Mesenchymal stem cell (in vitro differentiated cells and primary cell): ENCODE data around the gene PARK7.

ENCODE experiments used
- DNase-seq: peaks from one replicate; pipeline ENCODE4 v3.0.0-alpha.2; 2013
- H2AFZ ChIP-seq: one replicate; pipeline ENCODE4 v1.6.1; 2013; ENCODE audit warnings: low read depth, mild to moderate bottlenecking, control low read depth, inconsistent platforms, low read length, moderate library complexity
- H2AK5ac ChIP-seq: 2 replicates; pipeline ENCODE4 v1.6.1; 2013; ENCODE audit warnings: low read length, moderate library complexity, mild to moderate bottlenecking, inconsistent platforms; ENCODE audit not compliant: severe bottlenecking
- H2BK120ac ChIP-seq: one replicate; pipeline ENCODE4 v1.6.1; 2013; ENCODE audit warnings: low read depth, mild to moderate bottlenecking, inconsistent platforms, low read length, moderate library complexity
- H2BK12ac ChIP-seq, 2 experiments: one replicate each; pipeline ENCODE4 v1.6.1; 2013; ENCODE audit warnings: inconsistent platforms in 2 of 2, low read length in 2 of 2, mild to moderate bottlenecking in 2 of 2, moderate library complexity in 2 of 2, control low read depth in 1 of 2
- H2BK15ac ChIP-seq: one replicate; pipeline ENCODE4 v1.6.1; 2013; ENCODE audit warnings: mild to moderate bottlenecking, low read depth, inconsistent platforms; ENCODE audit not compliant: poor library complexity, severe bottlenecking
- H2BK5ac ChIP-seq: 2 replicates; pipeline ENCODE4 v1.6.1; 2013; ENCODE audit warnings: low read depth, mild to moderate bottlenecking, low read length, control low read depth, inconsistent platforms; ENCODE audit not compliant: poor library complexity, severe bottlenecking
- H3K14ac ChIP-seq, 2 experiments: one replicate each; pipeline ENCODE4 v1.6.1; 2013; ENCODE audit warnings: inconsistent platforms in 2 of 2, low read length in 2 of 2, control low read depth in 1 of 2, mild to moderate bottlenecking in 1 of 2, moderate library complexity in 1 of 2
- H3K18ac ChIP-seq, 2 experiments: one replicate each; pipeline ENCODE4 v1.6.1; 2013; ENCODE audit warnings: inconsistent platforms in 2 of 2, low read length in 2 of 2, control low read depth in 1 of 2, low read depth in 1 of 2, mild to moderate bottlenecking in 1 of 2
- H3K23ac ChIP-seq, 2 experiments: one replicate each; pipeline ENCODE4 v1.6.1; 2013; ENCODE audit warnings: inconsistent platforms in 2 of 2, low read length in 2 of 2, mild to moderate bottlenecking in 2 of 2, moderate library complexity in 2 of 2, control low read depth in 1 of 2
- H3K27ac ChIP-seq: 2 replicates; pipeline ENCODE4 v1.5.1; 2013; ENCODE audit warnings: mild to moderate bottlenecking, moderate library complexity, low read length, control low read depth, inconsistent platforms; ENCODE audit not compliant: poor library complexity, severe bottlenecking
- H3K27me3 ChIP-seq, 2 experiments: 2 replicates each; pipeline versions ENCODE4 v1.6.1 to v1.7.0; 2013; ENCODE audit warnings: low read length in 2 of 2, mild to moderate bottlenecking in 2 of 2, moderate library complexity in 2 of 2, control low read depth in 1 of 2, inconsistent platforms in 1 of 2; ENCODE audit not compliant: control insufficient read depth in 1 of 2, insufficient read depth in 1 of 2
- H3K36me3 ChIP-seq, 2 experiments: 2 replicates each; pipeline versions ENCODE4 v1.6.1 to v1.7.0; 2013; ENCODE audit warnings: low read length in 2 of 2, control low read depth in 1 of 2, inconsistent platforms in 1 of 2, low read depth in 1 of 2, mild to moderate bottlenecking in 1 of 2; ENCODE audit not compliant: insufficient read depth in 2 of 2, control insufficient read depth in 1 of 2
- H3K4ac ChIP-seq, 2 experiments: one replicate each; pipeline ENCODE4 v1.6.1; 2013; ENCODE audit warnings: inconsistent platforms in 2 of 2, low read length in 2 of 2, mild to moderate bottlenecking in 2 of 2, moderate library complexity in 2 of 2, control low read depth in 1 of 2, low read depth in 1 of 2
- H3K4me1 ChIP-seq: 2 replicates; pipeline ENCODE4 v1.6.1; 2013; ENCODE audit warnings: low read depth, low read length, control low read depth; ENCODE audit not compliant: control insufficient read depth, insufficient read depth
- H3K4me2 ChIP-seq: 2 replicates; pipeline ENCODE4 v1.6.1; 2013; ENCODE audit warnings: low read length, mild to moderate bottlenecking, inconsistent platforms; ENCODE audit not compliant: poor library complexity, severe bottlenecking
- H3K4me3 ChIP-seq, 2 experiments: 2 replicates each; pipeline versions ENCODE4 v1.5.1 to v1.7.0; 2013; ENCODE audit warnings: low read length in 2 of 2, mild to moderate bottlenecking in 2 of 2, control low read depth in 1 of 2, low read depth in 1 of 2; ENCODE audit not compliant: insufficient read depth in 1 of 2
- H3K79me1 ChIP-seq: replicated peaks from 2 replicates; pipeline ENCODE4 v1.6.1; 2013; ENCODE audit warnings: mild to moderate bottlenecking, control low read depth, low read length, inconsistent platforms; ENCODE audit not compliant: poor library complexity, severe bottlenecking
- H3K9ac ChIP-seq: 2 replicates; pipeline ENCODE4 v1.7.0; 2013; ENCODE audit warnings: mild to moderate bottlenecking, low read length, moderate library complexity
- H3K9me3 ChIP-seq: 2 replicates; pipeline ENCODE4 v1.7.0; 2013; ENCODE audit warnings: mild to moderate bottlenecking, low read length; ENCODE audit not compliant: control insufficient read depth
- H4K8ac ChIP-seq: one replicate; pipeline ENCODE4 v1.6.1; 2013; ENCODE audit warnings: inconsistent platforms, mild to moderate bottlenecking, low read length, moderate library complexity
- H4K91ac ChIP-seq: one replicate; pipeline ENCODE4 v1.6.1; 2013; ENCODE audit warnings: mild to moderate bottlenecking, low read length, inconsistent platforms
- WGBS: methylation state at CpG from one replicate; pipeline ENCODE4 v1.1.7; 2013; ENCODE audit warnings: mixed read lengths; 5-methylcytosine and 5-hydroxymethylcytosine counted together

Gene PARK7

GRCh38 chr1:8023995-8024313 lies 62.4 kb downstream of the PARK7 start:
- DNase-seq = peak; percentile 21
- Histone ChIP-seq H3K4me2 (peak overlapping the region; percentile 8), H2BK120ac (no peak overlapping the region)

DNA sequence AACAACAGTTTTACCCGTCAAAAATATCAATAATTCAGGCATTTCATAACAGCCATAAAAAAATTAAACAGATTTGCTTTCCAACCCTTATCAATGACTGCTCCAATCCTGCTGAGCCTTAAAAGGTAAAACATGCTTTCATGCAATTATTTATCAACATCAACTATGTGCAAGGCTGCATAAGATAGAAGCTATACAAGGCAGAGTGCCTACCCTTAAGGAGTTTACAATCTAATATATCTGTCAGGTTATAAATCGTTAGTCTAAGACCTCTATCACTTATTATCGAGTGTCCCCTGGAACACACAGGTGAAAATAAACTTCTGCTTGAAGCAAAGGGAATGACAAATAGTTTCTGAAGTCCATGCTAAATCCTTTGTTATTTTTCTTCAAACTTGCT lies 62.8 kb downstream of the PARK7 start:
- no peaks in the 10 kb centered on the region for H3K79me1 ChIP-seq

More at GRCh38 chr1:8023995-8024313, 62.4 kb downstream of the PARK7 start:
- H2BK12ac ChIP-seq = no peak overlapping the region
- no peak overlapping the region for H4K91ac ChIP-seq
- H2AK5ac ChIP-seq = no peak overlapping the region
- no peaks in the 10 kb centered on the region for H3K79me1 ChIP-seq
- H3K4ac ChIP-seq = no peak overlapping the region
- H3K14ac ChIP-seq = no peak overlapping the region
- no peaks in the 10 kb centered on the region for H3K9me3 ChIP-seq
- H3K4me3 ChIP-seq = peak overlapping the region in 1 of 2 experiments; percentile 92
- no peak overlapping the region for H4K8ac ChIP-seq
- H3K4me1 ChIP-seq = peaks cover 18% of the 10 kb centered on the region
- H2AFZ ChIP-seq = no peak overlapping the region
- no peak overlapping the region for H3K23ac ChIP-seq
- H2BK5ac ChIP-seq = no peak overlapping the region
- WGBS = no CpG with 5 or more reads among the region's 1 CpG
- H3K9ac ChIP-seq = peak overlapping the region; percentile 97
- H3K18ac ChIP-seq = no peak overlapping the region
- no peaks in the 10 kb centered on the region for H3K27me3 ChIP-seq
- H3K27ac ChIP-seq = no peak overlapping the region
- no peak overlapping the region for H2BK15ac ChIP-seq
- no peaks in the 10 kb centered on the region for H3K36me3 ChIP-seq

DNA sequence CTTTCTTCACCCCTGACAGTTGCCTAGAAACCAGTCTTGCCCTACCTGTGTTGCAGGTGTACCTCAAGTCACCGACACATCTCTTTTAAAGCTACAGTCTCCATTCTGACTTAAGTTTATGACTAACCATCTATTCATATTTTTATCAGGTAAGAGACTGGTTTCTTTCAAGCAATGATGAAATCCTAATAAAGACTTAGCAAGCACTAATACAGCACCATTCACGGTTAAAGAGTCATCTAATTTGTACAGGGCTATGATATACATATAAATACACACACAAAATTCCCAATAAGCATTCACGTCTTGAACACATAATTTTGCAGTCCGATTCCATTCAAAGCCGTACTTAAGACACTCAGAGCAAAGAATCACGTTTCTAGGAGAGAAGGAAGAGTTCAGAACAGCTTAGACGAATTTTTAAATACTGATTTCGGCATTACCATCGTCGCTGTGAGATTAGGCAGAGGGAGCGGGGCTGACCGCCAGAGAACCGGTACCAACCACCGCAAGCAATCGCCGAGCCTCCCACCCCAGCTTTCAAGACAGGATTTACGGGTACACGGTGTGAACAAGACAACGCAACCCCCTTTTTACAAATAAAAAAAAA lies 63.7 kb downstream of the PARK7 start:
- no peak overlapping the region for H3K14ac ChIP-seq
- H3K27ac ChIP-seq = peak overlapping the region; percentile 50
- DNase-seq = peak; percentile 49
- peak overlapping the region; percentile 80 for H3K4me2 ChIP-seq
- H2BK15ac ChIP-seq = no peak overlapping the region
- no peak overlapping the region for H2AFZ ChIP-seq
- peak overlapping the region; percentile 59 for H2BK5ac ChIP-seq
- H3K18ac ChIP-seq = peak overlapping the region; percentile 56 to 94
- no peaks in the 10 kb centered on the region for H3K36me3 ChIP-seq
- no peak overlapping the region for H4K8ac ChIP-seq
- peak overlapping the region; percentile 97 for H3K9ac ChIP-seq
- no peak overlapping the region for H2BK12ac ChIP-seq
- H2AK5ac ChIP-seq = no peak overlapping the region
- H3K23ac ChIP-seq = peak overlapping the region; percentile 7 to 99
- H3K4me1 ChIP-seq = peaks cover 18% of the 10 kb centered on the region
- no peaks in the 10 kb centered on the region for H3K79me1 ChIP-seq
- H3K9me3 ChIP-seq = no peaks in the 10 kb centered on the region
- no peaks in the 10 kb centered on the region for H3K27me3 ChIP-seq
- 3% methylated on average over 18 of the region's 19 CpGs for WGBS
- peak overlapping the region; percentile 92 to 96 for H3K4me3 ChIP-seq
- H4K91ac ChIP-seq = no peak overlapping the region
- H2BK120ac ChIP-seq = no peak overlapping the region
- H3K4ac ChIP-seq = peak overlapping the region in 1 of 2 experiments; percentile 50

More for the DNA sequence above, 62.8 kb downstream of the PARK7 start:
- H2AFZ ChIP-seq = no peak overlapping the region
- no peak overlapping the region for H2BK120ac ChIP-seq
- H3K27ac ChIP-seq = no peak overlapping the region
- H3K27me3 ChIP-seq = no peaks in the 10 kb centered on the region
- H3K23ac ChIP-seq = no peak overlapping the region
- no peak overlapping the region for H3K14ac ChIP-seq
- H3K4me1 ChIP-seq = peaks cover 18% of the 10 kb centered on the region
- H3K4me2 ChIP-seq = peak overlapping the region; percentile 4
- no peaks in the 10 kb centered on the region for H3K36me3 ChIP-seq
- DNase-seq = peak; percentile 13
- no peak overlapping the region for H2BK5ac ChIP-seq
- H2BK12ac ChIP-seq = no peak overlapping the region
- H4K8ac ChIP-seq = no peak overlapping the region
- H2BK15ac ChIP-seq = no peak overlapping the region
- no peak overlapping the region for H3K18ac ChIP-seq
- no peak overlapping the region for H4K91ac ChIP-seq
- H3K9me3 ChIP-seq = no peaks in the 10 kb centered on the region
- H3K9ac ChIP-seq = peak overlapping the region; percentile 97
- H3K4ac ChIP-seq = no peak overlapping the region
- no peak overlapping the region for H2AK5ac ChIP-seq
- 69% methylated on average over 1 of the region's 3 CpGs for WGBS
- peak overlapping the region in 1 of 2 experiments; percentile 92 for H3K4me3 ChIP-seq

DNA sequence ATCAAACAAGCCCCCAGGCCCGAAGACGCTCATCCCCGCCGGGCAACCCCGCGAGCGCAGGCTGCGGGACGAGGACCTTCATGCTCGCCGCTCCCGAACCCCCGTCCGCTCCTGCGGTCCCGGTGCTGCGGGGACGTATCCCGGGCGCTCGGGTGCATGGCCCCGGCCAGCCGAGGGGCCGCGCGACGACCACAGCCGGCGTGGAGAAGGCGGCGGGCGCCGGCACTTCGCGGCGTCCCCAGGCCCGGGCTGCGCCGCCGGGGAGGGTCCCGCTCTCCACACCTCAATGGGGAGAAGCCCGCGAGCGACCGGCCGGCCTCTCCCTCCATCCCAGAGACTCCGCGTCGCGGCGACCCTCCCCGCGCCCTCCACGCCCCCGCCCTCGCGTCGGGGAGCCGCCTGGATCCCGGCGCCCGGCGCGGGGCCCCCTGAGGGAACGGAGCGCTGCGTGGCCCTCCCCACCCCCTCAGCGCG lies 64.2 kb downstream of the PARK7 start:
- Histone ChIP-seq H2AFZ (no peak overlapping the region), H2AK5ac (no peak overlapping the region), H3K27me3 (no peaks in the 10 kb centered on the region), H3K4me1 (peaks cover 15% of the 10 kb centered on the region), H3K4me2 (peak overlapping the region; percentile 80), H2BK12ac (peak overlapping the region in 1 of 2 experiments; percentile 31), H2BK120ac (peak overlapping the region; percentile 89), H3K23ac (peak overlapping the region; percentile 7 to 99), H3K4me3 (peak overlapping the region; percentile 92 to 96), H3K79me1 (no peaks in the 10 kb centered on the region), H3K18ac (peak overlapping the region; percentile 94 to 96), H3K14ac (peak overlapping the region; percentile 49 to 74), H4K8ac (peak overlapping the region; percentile 49), H3K9ac (peak overlapping the region; percentile 97), H2BK15ac (no peak overlapping the region), H2BK5ac (peak overlapping the region; percentile 59), H3K27ac (peak overlapping the region; percentile 50), H4K91ac (peak overlapping the region; percentile 61), H3K36me3 (no peaks in the 10 kb centered on the region), H3K4ac (peak overlapping the region in 1 of 2 experiments; percentile 60), H3K9me3 (no peaks in the 10 kb centered on the region)
- DNase-seq = no peak
- under 1% methylated on average over 22 of the region's 69 CpGs for WGBS
